Cerebellar cortex (tissue), 1 donor: Measurements from ENCODE around the gene CYP2U1.

Experiments
- DNase-seq: peaks from one replicate; pipeline ENCODE4 v3.0.0-alpha.2; 2015; ENCODE audit warnings: low spot score

Gene CYP2U1

DNA sequence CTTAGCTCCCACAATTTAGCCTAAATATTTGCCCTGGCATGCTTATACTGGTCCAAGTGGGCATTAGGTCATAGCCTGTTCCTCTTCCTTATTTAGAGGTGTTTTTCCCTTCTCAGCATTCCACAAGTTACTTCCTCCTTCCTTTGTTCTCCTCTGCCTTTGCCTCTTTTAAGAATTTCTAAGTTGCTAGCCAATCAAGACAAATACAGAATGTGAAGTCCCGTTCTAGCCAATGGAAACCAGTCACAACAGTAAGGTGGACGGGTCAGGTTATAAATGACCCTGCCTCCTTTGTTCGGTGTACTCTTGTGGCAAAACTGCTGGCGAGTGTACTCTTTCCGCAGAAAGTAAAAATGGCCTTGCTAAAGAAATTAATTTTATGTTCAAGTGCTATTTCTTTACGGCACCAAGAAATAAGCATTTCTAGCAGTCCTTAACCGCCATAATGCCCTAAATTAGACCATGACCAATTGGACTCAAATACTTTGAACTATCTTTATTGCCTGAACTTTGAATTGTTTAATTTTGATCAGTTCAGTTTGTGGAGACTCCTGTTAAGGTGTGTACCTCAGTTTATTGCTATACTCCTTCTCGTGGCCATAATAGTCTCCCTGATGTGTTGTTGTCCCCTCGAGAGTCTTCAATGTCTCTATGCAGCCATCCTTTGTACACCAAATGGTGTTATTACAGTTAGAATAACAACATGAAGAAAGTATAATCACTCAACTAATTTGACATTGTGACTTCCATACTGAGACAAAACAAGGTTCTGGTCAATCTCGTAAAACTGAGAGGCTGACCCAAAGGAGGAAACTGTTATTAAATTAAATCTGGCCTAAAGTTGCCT lies 56.8 kb downstream of the CYP2U1 start:
- no peak for DNase-seq

DNA sequence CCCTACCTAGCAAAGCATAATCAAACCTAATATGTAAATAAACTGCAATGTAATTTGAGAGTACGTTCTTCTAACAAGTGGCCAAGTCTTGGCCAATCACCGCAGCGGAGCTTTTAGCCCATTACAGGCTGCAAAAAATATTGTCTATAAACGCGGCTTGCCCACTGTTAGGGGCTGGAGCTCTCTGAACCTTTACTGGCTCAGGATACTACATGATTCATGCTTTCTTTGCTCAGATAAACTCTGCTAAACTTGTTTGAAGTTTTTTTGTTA lies 57.4 kb downstream of the CYP2U1 start:
- no peak for DNase-seq

DNA sequence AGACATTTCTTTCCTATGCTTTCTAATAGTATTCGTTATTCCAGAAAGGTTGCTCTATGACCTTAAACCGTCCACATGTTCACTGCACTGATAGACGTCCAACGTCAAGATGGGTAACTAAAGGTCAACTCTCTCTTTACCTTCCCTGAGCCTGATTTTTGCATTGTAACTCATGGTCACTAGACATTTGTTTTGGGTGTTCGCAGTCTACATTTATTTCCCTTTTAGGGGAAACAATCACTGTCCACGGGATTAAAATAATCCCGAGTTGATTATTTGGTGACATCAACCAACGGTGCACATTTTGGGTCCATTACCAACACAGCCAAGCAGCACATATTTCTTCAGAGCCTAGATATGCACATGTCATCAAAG lies 57.8 kb downstream of the CYP2U1 start:
- DNase-seq, result no peak

DNA sequence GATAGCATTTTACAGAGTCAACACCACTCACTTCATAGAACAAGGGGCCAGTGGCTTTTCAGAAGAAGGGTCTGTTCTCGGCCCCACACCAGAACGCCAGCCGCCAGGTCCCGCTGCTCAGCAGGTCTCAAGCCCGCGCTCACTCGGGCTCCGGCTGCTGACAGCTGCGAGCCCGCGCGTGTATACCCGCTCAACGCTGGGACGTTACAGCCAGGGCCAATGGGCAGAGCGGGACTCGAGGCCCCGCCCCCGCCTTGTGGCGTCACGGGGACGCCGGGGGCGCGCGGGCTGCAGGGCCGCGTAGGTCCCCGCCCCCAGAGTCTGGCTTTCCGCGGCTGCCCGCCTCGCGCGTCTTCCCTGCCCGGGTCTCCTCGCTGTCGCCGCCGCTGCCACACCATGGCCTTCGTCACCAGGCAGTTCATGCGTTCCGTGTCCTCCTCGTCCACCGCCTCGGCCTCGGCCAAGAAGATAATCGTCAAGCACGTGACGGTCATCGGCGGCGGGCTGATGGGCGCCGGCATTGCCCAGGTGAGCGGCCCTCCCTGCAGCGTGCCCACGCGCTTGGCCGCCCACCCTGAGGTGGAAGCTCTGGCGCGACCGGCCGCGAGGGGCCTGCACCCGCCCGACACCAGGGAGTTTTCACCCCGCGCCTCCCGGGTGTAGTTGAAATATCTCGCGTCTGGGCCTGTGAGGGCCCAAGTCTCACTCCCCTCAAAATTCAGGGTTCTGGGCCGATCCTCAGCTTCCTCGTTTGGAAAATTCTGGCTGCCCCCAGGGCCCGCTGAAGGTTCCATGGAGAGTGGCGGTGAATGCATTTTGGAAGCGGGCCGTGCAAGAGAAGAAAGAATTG lies 58.4 kb downstream of the CYP2U1 start, which contains the start of gene HADH:
Gene HADH (plus strand): TSS at position 353 of the 850 bp plus-strand sequence. CDS start 44 bp downstream, at position 397.
- peak; percentile 94 for DNase-seq

DNA sequence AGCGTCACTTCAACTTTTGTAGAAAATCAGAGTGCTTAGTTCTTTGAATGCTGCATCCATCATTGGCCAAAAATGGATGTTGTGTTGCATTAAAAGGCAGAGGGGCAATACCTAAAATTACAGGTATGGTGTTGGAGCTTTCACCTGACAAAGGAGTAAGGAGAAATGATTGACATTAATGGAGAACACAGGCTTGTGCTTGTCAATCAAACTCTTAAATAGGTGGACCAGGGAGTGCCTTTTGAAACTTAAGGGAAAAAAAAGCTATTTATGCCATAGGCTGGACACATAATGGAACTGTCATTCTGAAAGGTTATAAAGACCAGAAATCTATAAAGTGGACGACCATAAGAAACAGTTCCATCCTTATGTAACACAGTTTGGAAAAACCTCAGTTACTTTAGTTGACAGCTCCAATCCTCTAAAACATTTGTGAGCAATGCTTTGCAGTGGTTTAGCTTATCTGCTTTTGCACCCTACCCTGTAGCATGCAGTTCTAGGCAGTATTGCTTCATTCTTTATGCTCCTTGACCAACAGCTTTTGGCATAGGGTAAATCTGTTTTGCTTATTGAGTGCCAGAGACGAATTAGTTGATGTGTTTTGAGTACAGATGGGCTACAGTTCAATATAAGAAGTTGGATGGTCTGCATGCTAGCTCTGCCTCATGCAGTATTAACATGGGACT lies 60.7 kb downstream of the CYP2U1 start:
- no peak for DNase-seq

DNA sequence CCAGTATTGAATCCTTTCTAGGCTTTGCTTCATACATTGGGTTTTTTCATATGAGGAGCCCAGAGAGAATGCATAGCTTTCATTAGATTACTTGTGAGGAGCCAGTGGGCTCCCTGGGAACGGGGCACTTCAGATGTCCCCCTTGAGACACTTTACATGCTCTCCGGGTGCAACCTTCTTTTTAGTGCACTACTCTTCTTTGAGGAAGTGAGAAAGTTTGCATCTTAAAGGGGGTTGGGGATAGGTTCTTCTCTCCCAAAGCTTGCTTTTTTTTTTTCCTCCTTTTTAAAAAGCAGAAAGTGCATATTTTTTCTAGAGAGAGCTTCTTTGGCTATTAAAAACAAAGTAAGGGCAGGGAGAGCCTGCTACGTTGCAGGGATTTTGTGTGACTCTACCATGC lies 62.6 kb downstream of the CYP2U1 start:
- DNase-seq, result no peak

DNA sequence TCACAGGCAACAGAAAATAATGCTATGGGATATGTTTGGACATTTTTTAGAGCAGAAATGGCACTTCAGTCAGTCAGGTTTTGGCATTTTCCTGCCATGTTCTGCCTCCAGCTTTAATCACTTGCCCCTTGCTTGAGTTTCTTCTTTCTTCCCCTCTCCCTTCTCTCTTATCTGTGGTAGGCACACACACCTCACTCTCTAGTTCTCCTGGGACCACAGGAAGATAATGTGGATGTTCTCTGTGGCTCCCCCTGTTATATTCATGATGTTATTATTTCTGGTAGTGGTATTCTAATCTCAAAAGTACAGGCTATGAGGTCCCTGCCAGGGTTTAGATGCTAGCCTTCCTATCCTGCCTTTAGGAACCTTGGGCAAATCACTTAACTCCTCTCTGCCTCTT lies 63.5 kb downstream of the CYP2U1 start:
- DNase-seq, result no peak

DNA sequence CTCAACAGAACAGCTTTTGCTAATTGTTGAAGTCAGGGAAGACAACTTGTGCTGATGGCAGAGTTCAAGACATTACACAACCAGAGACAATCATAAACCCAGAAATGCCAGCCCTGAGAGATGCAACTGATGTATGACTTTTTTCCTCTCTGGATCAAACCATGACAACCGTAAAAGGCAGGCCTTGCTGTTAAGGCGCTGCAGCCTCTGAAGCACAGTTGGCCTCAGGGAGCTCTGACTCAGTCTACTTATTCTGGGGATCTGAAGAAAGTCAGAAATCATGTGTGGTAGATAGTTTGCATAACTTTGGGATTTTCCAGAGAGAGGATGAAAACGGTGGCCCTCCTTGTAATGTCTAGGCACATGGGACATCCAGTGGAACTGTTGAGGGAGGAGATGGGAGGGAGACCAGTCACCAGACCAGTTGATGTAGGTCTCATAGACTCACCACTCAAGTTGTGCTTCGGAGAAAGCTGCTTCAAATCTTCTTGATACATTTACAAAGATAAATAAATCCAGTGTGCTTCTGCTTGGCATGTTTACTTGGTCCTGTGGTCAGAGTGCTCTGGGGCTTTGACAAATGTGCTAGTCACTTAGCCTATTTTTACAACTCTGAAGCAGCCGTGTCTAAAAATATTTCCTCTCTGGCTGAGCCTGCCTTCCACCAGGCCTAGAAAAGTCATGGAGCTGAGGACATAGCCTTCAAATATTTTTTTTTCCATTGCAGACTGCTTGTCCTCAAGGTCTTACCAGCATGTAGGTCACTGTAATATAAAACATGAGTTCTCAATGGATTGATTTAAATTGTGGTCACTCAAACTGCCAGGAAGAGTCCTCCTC lies 65.8 kb downstream of the CYP2U1 start:
- DNase-seq, result no peak

DNA sequence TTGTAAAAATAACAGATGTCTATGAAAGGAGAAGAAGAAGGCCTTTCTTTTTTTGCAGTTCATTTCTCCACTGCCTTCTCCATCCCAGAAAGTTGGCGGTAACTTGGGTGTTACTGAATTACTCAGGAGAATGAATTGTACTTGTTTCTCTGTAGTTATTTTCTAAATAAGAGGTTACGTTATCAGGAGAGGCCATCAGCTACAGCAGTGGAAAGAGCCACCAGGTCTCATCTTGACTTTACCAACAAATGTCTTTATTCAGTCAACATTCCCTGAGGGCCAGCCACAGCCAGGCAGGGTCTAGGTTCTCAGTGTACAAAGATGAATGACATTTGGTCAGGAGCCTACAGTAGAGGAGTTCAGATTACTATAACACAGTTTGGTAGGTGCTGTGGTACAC lies 66.4 kb downstream of the CYP2U1 start:
- DNase-seq, result no peak

DNA sequence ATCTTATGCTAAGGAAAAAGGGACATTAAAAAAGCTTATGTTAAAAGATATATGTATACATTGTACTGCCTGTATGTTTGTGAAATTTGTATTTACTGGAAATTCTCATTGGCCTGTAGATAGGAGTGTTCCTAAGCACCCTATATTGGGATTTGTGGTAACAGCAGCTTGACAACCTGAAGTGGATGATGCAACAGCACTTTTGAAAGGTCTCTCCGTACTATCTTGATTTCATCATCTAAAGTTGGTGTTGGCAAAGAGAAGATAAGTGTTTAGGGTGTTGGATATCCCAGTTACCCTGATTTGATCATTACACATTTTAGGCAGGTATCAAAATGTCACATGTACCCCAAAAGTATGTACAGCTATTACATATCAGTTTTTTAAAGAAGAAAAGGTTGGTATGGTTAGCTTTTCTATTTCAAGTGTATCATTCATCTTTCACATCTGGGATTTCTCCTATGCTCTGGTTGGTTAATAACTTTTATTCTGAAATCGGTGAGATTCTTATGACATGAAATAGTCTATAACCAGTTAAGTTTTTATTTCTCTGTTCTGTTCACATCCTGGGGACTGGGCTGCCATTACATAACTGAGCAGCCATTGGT lies 68.7 kb downstream of the CYP2U1 start:
- DNase-seq, result no peak

DNA sequence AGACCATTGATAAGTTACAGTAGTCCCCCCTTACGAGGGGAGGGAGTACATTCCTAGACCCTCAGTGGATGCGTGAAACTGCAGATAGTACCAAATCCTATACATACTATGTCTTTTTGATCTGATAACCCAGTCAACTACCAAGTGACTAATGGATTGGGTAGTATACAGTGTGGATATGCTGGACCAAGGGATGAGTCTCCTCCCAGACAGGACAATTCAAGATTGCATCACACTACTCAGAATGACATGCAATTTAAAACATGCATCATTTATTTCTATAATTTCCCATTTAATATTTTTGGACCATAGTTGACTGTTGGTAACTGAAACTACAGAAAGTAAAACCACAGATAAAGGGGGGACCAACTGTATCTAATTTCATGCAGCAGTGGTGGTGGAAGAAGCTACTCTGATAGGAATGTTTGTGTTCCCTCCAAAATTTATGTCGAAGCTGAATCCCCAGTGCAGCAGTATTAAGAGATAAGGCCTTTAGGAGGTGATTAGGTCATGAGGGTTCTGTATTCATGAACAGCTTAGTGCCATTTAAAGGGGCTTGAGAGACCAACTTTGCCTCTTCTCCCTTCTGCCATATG lies 70.3 kb downstream of the CYP2U1 start:
- DNase-seq, result no peak
